HCT116 (cell line): ENCODE measurements around the gene INS. TPM values are rescaled to one million over a fixed set of nuclear protein-coding genes. Genes with fewer than 3 reads are reported as not detected.

Experiments
- ATAC-seq: fragments of 200-7000 bp; cut with Tn5 transposase; 2 replicates; pipeline ENCODE4 v1.9.1; 2020; ENCODE audit warnings: mild to moderate bottlenecking, moderate library complexity
- BruUV-seq: library from RNA; stranded (reverse); fragments of 400-500 nt; replicated peaks from 2 replicates; lab custom pipeline; 2021; lab: Mats Ljungman, UMichigan
- CTCF ChIA-PET: fragments of 300-600 bp; sonication (Branson Sonifier 250); formaldehyde crosslinking; loops from one replicate; lab custom pipeline; 2021; ENCODE audit warnings: antibody characterized with exemption; lab: Charles Lee
- POLR2A ChIA-PET: fragments of 300-600, 350-600 bp; sonication (Branson Sonifier 250); formaldehyde crosslinking; loops from one replicate; lab custom pipeline; 2021; ENCODE audit warnings: antibody characterized with exemption; lab: Charles Lee
- RAD21 ChIA-PET, 2 experiments: fragments of 300-600 bp; sonication (Branson Sonifier 250); formaldehyde crosslinking; loops; one replicate each; lab custom pipeline; 2023; ENCODE audit warnings: low total read pairs in 2 of 2; ENCODE audit not compliant: uncharacterized antibody in 2 of 2, unreplicated experiment in 2 of 2, low non-redundant PET in 1 of 2; lab: Charles Lee
- DNase-seq: peaks from one replicate; pipeline ENCODE4 v3.0.0-alpha.2; 2010; ENCODE audit warnings: low read depth, low spot score
- H2AFZ ChIP-seq: fragments of 200-600 bp; shearing (Covaris generic), sonication (generic); 2 replicates; pipeline ENCODE4 v1.6.1; 2017; ENCODE audit warnings: low read depth, mixed run types, mixed read lengths, antibody characterized with exemption, low read length; ENCODE audit not compliant: poor library complexity, severe bottlenecking
- H3K27ac ChIP-seq: 2 replicates; pipeline ENCODE4 v1.5.1; 2012; ENCODE audit warnings: low read depth, low read length
- H3K27me3 ChIP-seq: fragments of 200-600 bp; sonication (generic); 2 replicates; pipeline ENCODE4 v1.6.1; 2016; ENCODE audit warnings: mixed run types, low read length, mixed read lengths; ENCODE audit not compliant: insufficient read depth
- H3K36me3 ChIP-seq, 2 experiments: fragments of 200-500 bp in 1 of 2; fragments of 200-600 bp in 1 of 2; sonication (Bioruptor generic) in 1 of 2; sonication (generic) in 1 of 2; 2 replicates each; pipeline versions ENCODE4 v1.5.1 to v1.6.1; 2014 to 2016; ENCODE audit warnings: low read length in 2 of 2, inconsistent platforms in 1 of 2, mixed read lengths in 1 of 2, mixed run types in 1 of 2; ENCODE audit not compliant: insufficient read depth in 2 of 2, control insufficient read depth in 1 of 2
- H3K4me1 ChIP-seq, 2 experiments: fragments of 200-600 bp in 1 of 2; sonication (generic) in 1 of 2; 2 replicates each; pipeline versions ENCODE4 v1.5.1 to v1.6.1; 2012 to 2017; ENCODE audit warnings: low read length in 2 of 2, inconsistent platforms in 1 of 2, mild to moderate bottlenecking in 1 of 2, mixed read lengths in 1 of 2, mixed run types in 1 of 2, moderate library complexity in 1 of 2; ENCODE audit not compliant: insufficient read depth in 2 of 2, control insufficient read depth in 1 of 2
- H3K4me2 ChIP-seq: fragments of 200-600 bp; sonication (generic); 2 replicates; pipeline ENCODE4 v1.6.1; 2017; ENCODE audit warnings: mixed run types, low read length, mixed read lengths
- H3K4me3 ChIP-seq, 2 experiments: fragments of 200-600 bp in 1 of 2; sonication (generic) in 1 of 2; replicated peaks in 1 of 2; 2 replicates each; pipeline ENCODE4 v1.5.1; 2011 to 2016; ENCODE audit warnings: low read length in 2 of 2, control low read depth in 1 of 2, low read depth in 1 of 2, mild to moderate bottlenecking in 1 of 2, mixed read lengths in 1 of 2, mixed run types in 1 of 2
- H3K79me2 ChIP-seq: fragments of 200-600 bp; sonication (generic); 2 replicates; pipeline ENCODE4 v1.6.1; 2017; ENCODE audit warnings: mild to moderate bottlenecking, mixed run types, low read length, moderate library complexity, mixed read lengths; ENCODE audit not compliant: insufficient read depth
- H3K9ac ChIP-seq: fragments of 200-600 bp; sonication (generic); 2 replicates; pipeline ENCODE4 v1.6.1; 2016; ENCODE audit warnings: low read length, mixed read lengths
- H3K9me2 ChIP-seq: fragments of 200-600 bp; sonication (generic), shearing (Covaris generic); 2 replicates; pipeline ENCODE4 v1.6.1; 2017; ENCODE audit warnings: mixed run types, mild to moderate bottlenecking, moderate library complexity; ENCODE audit not compliant: insufficient read depth
- H3K9me3 ChIP-seq, 2 experiments: fragments of 200-500 bp in 1 of 2; fragments of 200-600 bp in 1 of 2; sonication (Bioruptor generic) in 1 of 2; sonication (generic) in 1 of 2; 2 replicates each; pipeline ENCODE4 v1.6.1; 2014 to 2017; ENCODE audit warnings: low read length in 2 of 2, mixed read lengths in 2 of 2, inconsistent platforms in 1 of 2, low read depth in 1 of 2, mild to moderate bottlenecking in 1 of 2, mixed run types in 1 of 2, moderate library complexity in 1 of 2; ENCODE audit not compliant: control insufficient read depth in 1 of 2, insufficient read depth in 1 of 2
- H4K20me1 ChIP-seq: fragments of 200-600 bp; sonication (generic), shearing (Covaris generic); 2 replicates; pipeline ENCODE4 v1.6.1; 2017; ENCODE audit warnings: mixed run types, mild to moderate bottlenecking, moderate library complexity; ENCODE audit not compliant: insufficient read depth
- ATF3 ChIP-seq: IDR thresholded peaks from 2 replicates; pipeline ENCODE4 v1.6.1; 2012
- CBX3 ChIP-seq: IDR thresholded peaks from 2 replicates; pipeline ENCODE4 v1.6.1; 2012; ENCODE audit warnings: low read depth
- CEBPB ChIP-seq: IDR thresholded peaks from 2 replicates; pipeline ENCODE4 v1.6.1; 2012; ENCODE audit warnings: low read depth
- EGR1 ChIP-seq: IDR thresholded peaks from 2 replicates; pipeline ENCODE4 v1.6.1; 2012; ENCODE audit warnings: low read depth
- ELF1 ChIP-seq: IDR thresholded peaks from 2 replicates; pipeline ENCODE4 v1.6.1; 2012; ENCODE audit warnings: low read depth, borderline replicate concordance
- JUND ChIP-seq: IDR thresholded peaks from 2 replicates; pipeline ENCODE4 v1.6.1; 2012
- POLR2A ChIP-seq: IDR thresholded peaks from 2 replicates; pipeline ENCODE4 v1.7.0; 2011; ENCODE audit warnings: borderline replicate concordance; ENCODE audit not compliant: insufficient read depth, insufficient read length; ENCODE audit errors: extremely low read depth
- POLR2AphosphoS5 ChIP-seq: IDR thresholded peaks from 2 replicates; pipeline ENCODE4 v1.6.1; 2011; ENCODE audit warnings: mild to moderate bottlenecking, low read depth, low read length, moderate library complexity
- RAD21 ChIP-seq: IDR thresholded peaks from 2 replicates; pipeline ENCODE4 v1.6.1; 2012; ENCODE audit warnings: low read depth, mild to moderate bottlenecking
- SIN3A ChIP-seq: IDR thresholded peaks from 2 replicates; pipeline ENCODE4 v1.6.1; 2012; ENCODE audit warnings: low read depth
- SP1 ChIP-seq: IDR thresholded peaks from 2 replicates; pipeline ENCODE4 v1.6.1; 2012; ENCODE audit warnings: low read depth
- SRF ChIP-seq: IDR thresholded peaks from 2 replicates; pipeline ENCODE4 v1.6.1; 2012; ENCODE audit warnings: low read depth
- TCF7L2 ChIP-seq: IDR thresholded peaks from 2 replicates; pipeline ENCODE4 v1.7.0; 2011; ENCODE audit warnings: borderline replicate concordance, inconsistent platforms; ENCODE audit not compliant: insufficient read depth, insufficient read length; ENCODE audit errors: extremely low read depth
- ZBTB33 ChIP-seq: IDR thresholded peaks from 2 replicates; pipeline ENCODE4 v1.6.1; 2011; ENCODE audit warnings: mild to moderate bottlenecking, low read length, moderate library complexity; ENCODE audit not compliant: insufficient replicate concordance; ENCODE audit errors: extremely low read depth
- ZFX ChIP-seq: fragments of 450-650 bp; IDR thresholded peaks from 2 replicates; pipeline ENCODE4 v1.6.1; 2017
- ZNF274 ChIP-seq: fragments of 200-500 bp; sonication (Bioruptor generic); IDR thresholded peaks from 2 replicates; pipeline ENCODE4 v1.6.1; 2014; ENCODE audit warnings: mild to moderate bottlenecking, low read depth, low read length, inconsistent platforms
- intact Hi-C: fragments of 100-400 bp; cut with micrococcal nuclease; formaldehyde crosslinking; loops from 2 replicates; pipeline ENCODE4 v1.10.0; 2022
- total RNA-seq: library from RNA; stranded (reverse); gene quantifications from one replicate; pipeline ENCODE4 v1.2.1, GENCODE V29; 2021; ENCODE audit not compliant: unreplicated experiment

The INS gene
- total RNA-seq, 1 experiment from 2014 or later, result 0.44 TPM

- no peak for TF ChIP-seq JUND
- TF ChIP-seq EGR1, result no peak
- TF ChIP-seq SIN3A, result no peak
- no peak for TF ChIP-seq ZNF274
- no peak for TF ChIP-seq CEBPB
- TF ChIP-seq ATF3, result no peak
- no peak for TF ChIP-seq SRF
- TF ChIP-seq RAD21, result no peak
- no peak for TF ChIP-seq ZFX
- no peak for TF ChIP-seq ELF1
- no peak for TF ChIP-seq ZBTB33
Measured at GRCh38 chr11:2163428-2163978, 2.5 kb upstream of the INS start (continued).

- ATAC-seq (no peak), DNase-seq (no peak)
- RAD21 ChIA-PET, result no interaction called here
- H3K4me1 ChIP-seq, result no peaks in the 10 kb centered on the region
- H3K27ac ChIP-seq, result no peak overlapping the region
- no peak overlapping the region for H2AFZ ChIP-seq
- H3K9me2 ChIP-seq, result no peaks in the 10 kb centered on the region
- no TSS peak for BruUV-seq
- H3K9me3 ChIP-seq, result no peaks in the 10 kb centered on the region
- no peak overlapping the region for H3K9ac ChIP-seq
- no peaks in the 10 kb centered on the region for H3K79me2 ChIP-seq
- H4K20me1 ChIP-seq, result no peaks in the 10 kb centered on the region
- no peak for TF ChIP-seq CBX3
- TF ChIP-seq POLR2A, result no peak
- TF ChIP-seq ZNF274, result no peak
- no peak for TF ChIP-seq SP1
- no peak for TF ChIP-seq ELF1
- no peak for TF ChIP-seq RAD21
- no peak for TF ChIP-seq TCF7L2
- no peak for TF ChIP-seq POLR2AphosphoS5
- TF ChIP-seq, all 23 proteins: peak for 0
- Histone ChIP-seq H3K4me3 (no peak overlapping the region), H3K27me3 (no peaks in the 10 kb centered on the region), H3K4me2 (no peak overlapping the region), H3K36me3 (no peaks in the 10 kb centered on the region)
- intact Hi-C loops, result no loop called here
- ChIA-PET CTCF (interaction anchor here (1.2 to 1.9 kb wide), 2 partner anchors 27 to 507 kb away, joined by 3 to 4 read pairs; no protein-coding TSS in a partner anchor), POLR2A (no interaction called here)
Measured at GRCh38 chr11:2159536-2160413, 1.2 kb downstream of the INS start.
